ENCODE measurements around the gene TNFSF18.
A peak's percentile ranks its signal among the peaks of the same experiment; 100 is the strongest.

Gene TNFSF18

DNA sequence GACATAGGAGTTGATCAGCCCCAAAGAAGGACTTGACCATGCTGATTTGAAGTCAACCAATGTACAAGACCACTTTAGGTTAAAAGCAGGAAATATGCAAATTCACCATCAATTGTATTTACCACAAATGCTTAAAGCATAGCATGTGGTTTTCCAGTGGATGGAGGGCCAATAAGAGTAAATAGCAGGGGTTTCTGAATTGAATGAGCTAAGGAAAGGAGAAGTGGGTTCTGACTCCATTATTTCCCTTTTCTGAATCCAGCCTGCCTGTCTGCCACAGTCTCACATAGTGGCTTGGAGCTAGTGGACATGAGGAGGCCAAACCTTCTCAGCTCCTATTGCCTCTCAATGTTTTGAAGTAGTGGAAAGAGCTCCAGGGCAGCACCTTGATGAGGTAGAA is 7.2 kb upstream of the TNFSF18 start:
- DNase-seq (ENCODE audit: low spot score in 2 of 2) (no peak), ATAC-seq (ENCODE audit: low read depth) (peak; percentile 51)
- Mint-ChIP-seq H3K4me3 (no peak overlapping the region), H3K9me3 (no peaks in the 10 kb centered on the region), H3K27me3 (peaks cover 3% of the 10 kb centered on the region), H3K27ac (no peak overlapping the region), H3K4me1 (peaks cover 7% of the 10 kb centered on the region), H3K36me3 (peaks cover 2% of the 10 kb centered on the region)

DNA sequence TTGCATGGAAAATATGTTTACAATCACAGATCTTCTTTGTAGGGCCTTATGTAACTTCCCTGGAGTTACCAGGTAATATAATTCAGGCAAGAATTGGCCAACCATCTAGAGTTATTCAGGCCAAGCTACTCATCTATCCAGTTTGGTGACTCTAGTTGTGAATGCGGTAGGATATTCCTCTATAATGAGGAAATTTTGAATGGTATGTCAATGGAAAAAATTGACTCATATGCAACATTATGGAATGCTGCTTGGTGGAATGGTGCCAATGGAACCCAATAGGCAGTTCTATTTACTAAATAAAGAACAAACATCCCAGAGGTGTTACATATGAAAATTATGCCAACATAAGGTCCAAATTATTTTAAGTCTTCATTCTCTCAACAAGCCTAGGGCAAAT is 5.6 kb upstream of the TNFSF18 start:
- H3K9me3 Mint-ChIP-seq, result no peaks in the 10 kb centered on the region
- peaks cover 1% of the 10 kb centered on the region for H3K27me3 Mint-ChIP-seq
- peaks cover under 1% of the 10 kb centered on the region for H3K36me3 Mint-ChIP-seq
- ATAC-seq (ENCODE audit: low read depth), result no peak
- DNase-seq (ENCODE audit: low spot score in 2 of 2), result no peak
- peaks cover 7% of the 10 kb centered on the region for H3K4me1 Mint-ChIP-seq
- no peak overlapping the region for H3K27ac Mint-ChIP-seq
- H3K4me3 Mint-ChIP-seq, result no peak overlapping the region

DNA sequence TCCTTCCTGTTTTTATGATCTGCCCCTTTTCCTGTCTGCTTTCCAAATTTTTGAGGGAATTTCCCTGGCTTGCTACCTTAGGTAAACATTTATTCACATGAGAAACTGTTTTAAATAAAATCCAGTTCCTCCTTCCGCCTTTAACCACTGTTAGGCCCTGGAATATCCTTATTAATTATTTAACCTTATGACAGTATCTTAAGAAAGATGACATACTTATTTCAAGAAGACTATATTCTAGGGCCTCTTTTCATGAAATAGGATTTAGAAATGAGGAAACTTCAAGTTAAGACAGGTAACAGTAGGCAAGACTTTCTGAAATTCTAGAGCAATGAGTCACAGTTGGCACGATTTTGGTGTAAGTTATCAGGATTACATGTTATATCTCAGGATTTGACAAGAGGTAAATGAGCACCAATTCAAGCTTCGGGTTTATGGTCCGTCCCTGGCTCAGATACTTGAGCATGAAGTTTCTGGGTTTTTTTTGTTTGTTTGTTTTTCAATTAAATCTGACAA is 2.0 kb upstream of the TNFSF18 start:
- H3K4me1 Mint-ChIP-seq, result peaks cover 8% of the 10 kb centered on the region
- peaks cover 1% of the 10 kb centered on the region for H3K27me3 Mint-ChIP-seq
- DNase-seq (ENCODE audit: low spot score in 2 of 2) (no peak), ATAC-seq (ENCODE audit: low read depth) (no peak)
- no peak overlapping the region for H3K27ac Mint-ChIP-seq
- H3K4me3 Mint-ChIP-seq, result no peak overlapping the region
- H3K9me3 Mint-ChIP-seq, result no peaks in the 10 kb centered on the region
- no peaks in the 10 kb centered on the region for H3K36me3 Mint-ChIP-seq

DNA sequence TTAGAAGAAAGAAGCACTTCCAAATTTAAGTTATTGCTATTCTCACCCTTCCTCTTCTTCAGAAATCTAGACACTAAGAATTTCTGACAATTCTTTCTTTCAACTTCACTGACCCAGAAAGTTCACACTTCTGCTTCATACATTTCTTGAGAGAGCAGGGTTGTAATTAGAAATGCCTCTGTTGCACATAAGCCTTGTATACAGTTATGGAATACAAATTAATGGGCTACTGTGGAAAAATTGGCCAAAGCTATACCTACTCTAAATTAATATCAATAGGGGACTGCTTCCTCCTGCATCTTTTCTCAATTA is 1.5 kb downstream of the TNFSF18 start:
- H3K36me3 Mint-ChIP-seq, result no peaks in the 10 kb centered on the region
- H3K4me1 Mint-ChIP-seq, result peaks cover 5% of the 10 kb centered on the region
- no peaks in the 10 kb centered on the region for H3K27me3 Mint-ChIP-seq
- DNase-seq (ENCODE audit: low spot score in 2 of 2) (no peak), ATAC-seq (ENCODE audit: low read depth) (no peak)
- H3K4me3 Mint-ChIP-seq, result no peak overlapping the region
- no peaks in the 10 kb centered on the region for H3K9me3 Mint-ChIP-seq
- H3K27ac Mint-ChIP-seq, result no peak overlapping the region

GRCh38 chr1:173048621-173049321 is 2.0 kb downstream of the TNFSF18 start:
- DNase-seq (ENCODE audit: low spot score in 2 of 2) (no peak), ATAC-seq (ENCODE audit: low read depth) (peak; percentile 29)
- Mint-ChIP-seq H3K27ac (no peak overlapping the region), H3K9me3 (no peaks in the 10 kb centered on the region), H3K4me3 (no peak overlapping the region), H3K36me3 (no peaks in the 10 kb centered on the region), H3K27me3 (no peaks in the 10 kb centered on the region), H3K4me1 (peaks cover 5% of the 10 kb centered on the region)

DNA sequence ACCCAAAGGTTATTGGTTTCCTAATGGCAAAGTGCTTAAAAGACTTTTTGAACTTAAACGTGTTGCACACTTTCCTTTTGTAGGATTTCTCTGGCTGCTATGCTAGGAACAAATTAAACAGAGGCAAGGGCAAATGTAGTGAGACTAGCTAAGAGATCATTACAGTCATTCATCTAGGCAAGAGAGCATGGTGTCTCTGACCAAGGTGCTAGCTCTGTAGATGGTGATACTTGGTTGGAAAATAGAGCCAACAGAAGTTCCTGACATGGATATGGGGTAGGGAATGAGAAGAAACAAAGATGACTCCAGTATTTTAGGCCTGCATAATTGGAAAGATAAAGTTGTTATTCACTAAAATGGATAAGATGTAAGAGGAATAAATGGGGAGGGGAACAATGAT is 6.1 kb downstream of the TNFSF18 start:
- H3K36me3 Mint-ChIP-seq, result no peaks in the 10 kb centered on the region

DNA sequence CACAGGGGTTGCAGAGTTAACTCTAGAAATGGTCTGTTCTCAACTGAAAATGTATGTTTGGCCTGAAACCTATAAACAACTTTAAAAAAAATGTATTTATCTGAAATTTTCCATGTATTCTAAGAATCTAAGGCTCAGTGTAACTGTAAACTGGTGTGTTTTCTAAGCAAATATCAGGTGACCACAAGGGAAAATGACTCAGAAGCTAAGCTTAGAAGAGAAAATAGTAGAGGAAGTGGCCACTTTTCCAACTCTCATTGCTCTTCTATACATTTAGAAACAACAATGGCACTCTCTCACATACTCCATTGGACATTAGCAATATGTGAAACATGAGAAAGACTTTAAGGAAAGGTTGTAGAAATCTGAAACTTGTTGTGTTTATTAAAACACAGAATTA is 7.5 kb downstream of the TNFSF18 start:
- ATAC-seq (ENCODE audit: low read depth) (no peak), DNase-seq (ENCODE audit: low spot score in 2 of 2) (no peak)
- no peaks in the 10 kb centered on the region for H3K36me3 Mint-ChIP-seq

More for the DNA sequence above, 6.1 kb downstream of the TNFSF18 start:
- no peaks in the 10 kb centered on the region for H3K27me3 Mint-ChIP-seq
- no peak for ATAC-seq (ENCODE audit: low read depth)
- H3K4me3 Mint-ChIP-seq, result no peak overlapping the region
- H3K9me3 Mint-ChIP-seq, result no peaks in the 10 kb centered on the region
- no peak overlapping the region for H3K27ac Mint-ChIP-seq
- H3K4me1 Mint-ChIP-seq, result peaks cover 5% of the 10 kb centered on the region
- no peak for DNase-seq (ENCODE audit: low spot score in 2 of 2)

GRCh38 chr1:173042806-173043205 is 7.9 kb downstream of the TNFSF18 start:
- H3K36me3 Mint-ChIP-seq, result no peaks in the 10 kb centered on the region
- H3K9me3 Mint-ChIP-seq, result no peaks in the 10 kb centered on the region
- H3K27me3 Mint-ChIP-seq, result no peaks in the 10 kb centered on the region
- no peak overlapping the region for H3K27ac Mint-ChIP-seq
- ATAC-seq (ENCODE audit: low read depth), result no peak
- H3K4me3 Mint-ChIP-seq, result no peak overlapping the region
- DNase-seq (ENCODE audit: low spot score in 2 of 2), result no peak
- H3K4me1 Mint-ChIP-seq, result peaks cover 4% of the 10 kb centered on the region

More for the DNA sequence above, 7.5 kb downstream of the TNFSF18 start:
- Mint-ChIP-seq H3K4me1 (peaks cover 6% of the 10 kb centered on the region), H3K27ac (no peak overlapping the region), H3K27me3 (no peaks in the 10 kb centered on the region), H3K9me3 (no peaks in the 10 kb centered on the region), H3K4me3 (no peak overlapping the region)

DNA sequence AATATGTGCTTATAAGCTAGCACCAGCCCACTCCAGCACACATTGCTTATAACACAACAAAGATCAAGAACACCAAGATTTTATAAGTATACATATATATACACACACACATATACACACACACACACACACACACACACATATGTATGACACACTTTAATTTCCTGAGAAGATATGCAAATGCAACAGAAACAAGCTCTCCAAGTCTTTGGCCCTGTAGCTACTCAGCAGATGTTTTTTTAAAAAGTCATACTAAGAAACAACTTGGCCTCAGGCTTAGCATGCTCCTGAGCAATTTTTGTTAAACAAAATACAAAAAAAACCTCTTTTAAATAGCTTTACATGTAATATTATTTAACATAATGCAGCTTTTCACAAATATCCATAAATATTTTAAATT is 11.1 kb downstream of the TNFSF18 start:
- Mint-ChIP-seq H3K9me3 (no peaks in the 10 kb centered on the region), H3K36me3 (no peaks in the 10 kb centered on the region), H3K4me1 (peaks cover 4% of the 10 kb centered on the region), H3K4me3 (no peak overlapping the region), H3K27ac (no peak overlapping the region), H3K27me3 (no peaks in the 10 kb centered on the region)
- no peak for DNase-seq (ENCODE audit: low spot score in 2 of 2)
- ATAC-seq (ENCODE audit: low read depth), result no peak

GRCh38 chr1:173038875-173039554 is 11.7 kb downstream of the TNFSF18 start:
- DNase-seq (ENCODE audit: low spot score in 2 of 2) (no peak), ATAC-seq (ENCODE audit: low read depth) (no peak)
- no peak overlapping the region for H3K4me3 Mint-ChIP-seq

GRCh38 chr1:173024543-173024942 is 26.2 kb downstream of the TNFSF18 start:
- no peaks in the 10 kb centered on the region for H3K36me3 Mint-ChIP-seq
- H3K4me1 Mint-ChIP-seq, result peaks cover 16% of the 10 kb centered on the region
- no peak for DNase-seq (ENCODE audit: low spot score in 2 of 2)
- peaks cover 1% of the 10 kb centered on the region for H3K9me3 Mint-ChIP-seq
- ATAC-seq (ENCODE audit: low read depth), result no peak
- no peak overlapping the region for H3K4me3 Mint-ChIP-seq
- no peak overlapping the region for H3K27ac Mint-ChIP-seq
- no peaks in the 10 kb centered on the region for H3K27me3 Mint-ChIP-seq

More at GRCh38 chr1:173038875-173039554, 11.7 kb downstream of the TNFSF18 start:
- Mint-ChIP-seq H3K9me3 (no peaks in the 10 kb centered on the region), H3K36me3 (no peaks in the 10 kb centered on the region), H3K27ac (no peak overlapping the region), H3K27me3 (no peaks in the 10 kb centered on the region), H3K4me1 (peaks cover 4% of the 10 kb centered on the region)

- H3K27me3 Mint-ChIP-seq, result no peaks in the 10 kb centered on the region
- DNase-seq (ENCODE audit: low spot score in 2 of 2), result no peak
- peaks cover 25% of the 10 kb centered on the region for H3K4me1 Mint-ChIP-seq
- no peak for ATAC-seq (ENCODE audit: low read depth)
- H3K9me3 Mint-ChIP-seq, result peaks cover 1% of the 10 kb centered on the region
- no peak overlapping the region for H3K27ac Mint-ChIP-seq
- no peaks in the 10 kb centered on the region for H3K36me3 Mint-ChIP-seq
- H3K4me3 Mint-ChIP-seq, result no peak overlapping the region
Measured at GRCh38 chr1:173023343-173023742, 27.4 kb downstream of the TNFSF18 start.

GRCh38 chr1:173020138-173020750 is 30.5 kb downstream of the TNFSF18 start:
- Mint-ChIP-seq H3K4me3 (peak overlapping the region; percentile 37), H3K27ac (peak overlapping the region; percentile 76), H3K27me3 (no peaks in the 10 kb centered on the region), H3K36me3 (no peaks in the 10 kb centered on the region), H3K4me1 (peaks cover 38% of the 10 kb centered on the region), H3K9me3 (peaks cover 1% of the 10 kb centered on the region)
- ATAC-seq (ENCODE audit: low read depth) (peak; percentile 88), DNase-seq (ENCODE audit: low spot score in 2 of 2) (peak in 1 of 2 donors; percentile 23)

DNA sequence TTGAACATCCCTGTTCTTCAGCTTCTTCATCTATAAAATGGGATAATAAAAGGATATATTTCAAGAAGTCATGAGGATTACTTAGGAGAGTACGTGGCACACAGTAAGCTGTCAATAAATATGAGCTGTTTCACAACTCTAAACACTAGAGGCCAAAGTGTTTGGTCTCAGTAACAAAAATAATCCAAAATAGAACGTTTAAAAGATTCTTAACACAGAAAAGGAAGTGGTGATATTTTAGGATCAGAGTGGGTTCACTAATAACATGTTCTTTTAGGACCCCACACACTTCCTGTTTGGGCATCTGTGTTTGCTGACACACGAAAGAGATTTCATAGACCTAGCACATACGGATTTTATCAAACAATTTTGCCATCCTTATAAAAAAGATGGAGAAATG is 32.9 kb downstream of the TNFSF18 start:
- Mint-ChIP-seq H3K36me3 (no peaks in the 10 kb centered on the region), H3K4me3 (no peak overlapping the region), H3K9me3 (peaks cover 1% of the 10 kb centered on the region), H3K27ac (no peak overlapping the region), H3K4me1 (peaks cover 41% of the 10 kb centered on the region), H3K27me3 (no peaks in the 10 kb centered on the region)
- ATAC-seq (ENCODE audit: low read depth) (no peak), DNase-seq (ENCODE audit: low spot score in 2 of 2) (no peak)

All from memory B cell (primary cell).